ENCODE measurements around the gene TMCO4. TPM values are rescaled to one million over a fixed set of nuclear protein-coding genes. Genes with fewer than 3 reads are reported as not detected.

The TMCO4 gene
- total RNA-seq, 1 experiment from 2014 or later = 4.3 TPM

DNA sequence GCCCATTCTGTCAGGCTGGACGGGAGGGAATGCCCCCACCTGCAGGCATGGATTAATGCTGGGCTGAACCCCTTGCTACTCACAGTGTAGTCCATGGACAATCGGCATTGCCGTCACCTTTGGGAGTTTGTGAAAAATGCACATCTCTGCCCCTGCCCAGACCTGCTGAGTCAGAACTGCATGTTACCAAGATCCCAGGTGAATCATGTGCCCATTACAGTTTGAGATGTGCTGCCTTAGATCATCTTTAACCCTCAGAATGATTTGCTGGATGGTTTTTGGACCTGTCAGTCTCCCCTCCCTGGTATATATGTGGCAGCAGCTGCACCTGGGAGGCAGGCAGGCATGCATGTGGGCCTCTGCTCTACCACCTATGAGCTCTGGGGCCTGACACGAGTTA lies 120.0 kb downstream of the TMCO4 start:
- Histone ChIP-seq H3K4me1 (ENCODE audit: insufficient read depth, low read length, poor library complexity, severe bottlenecking) (no peaks in the 10 kb centered on the region), H3K4me3 (ENCODE audit: low read depth, low read length, poor library complexity, severe bottlenecking) (no peak overlapping the region), H3K9me3 (ENCODE audit: low read depth, low read length, poor library complexity, severe bottlenecking) (no peaks in the 10 kb centered on the region), H3K36me3 (ENCODE audit: insufficient read depth, low read length, poor library complexity, severe bottlenecking) (no peaks in the 10 kb centered on the region), H3K27ac (ENCODE audit: low read depth, low read length, poor library complexity, severe bottlenecking) (no peak overlapping the region), H3K27me3 (replicated peaks; ENCODE audit: insufficient read depth, low read depth, low read length, poor library complexity) (peaks cover 11% of the 10 kb centered on the region)
- no peak for TF ChIP-seq EZH2 (IDR thresholded peaks at IDR 0.05; ENCODE audit: borderline replicate concordance, low read depth, low read length, poor library complexity, severe bottlenecking)
- TF ChIP-seq, protein P1, sequence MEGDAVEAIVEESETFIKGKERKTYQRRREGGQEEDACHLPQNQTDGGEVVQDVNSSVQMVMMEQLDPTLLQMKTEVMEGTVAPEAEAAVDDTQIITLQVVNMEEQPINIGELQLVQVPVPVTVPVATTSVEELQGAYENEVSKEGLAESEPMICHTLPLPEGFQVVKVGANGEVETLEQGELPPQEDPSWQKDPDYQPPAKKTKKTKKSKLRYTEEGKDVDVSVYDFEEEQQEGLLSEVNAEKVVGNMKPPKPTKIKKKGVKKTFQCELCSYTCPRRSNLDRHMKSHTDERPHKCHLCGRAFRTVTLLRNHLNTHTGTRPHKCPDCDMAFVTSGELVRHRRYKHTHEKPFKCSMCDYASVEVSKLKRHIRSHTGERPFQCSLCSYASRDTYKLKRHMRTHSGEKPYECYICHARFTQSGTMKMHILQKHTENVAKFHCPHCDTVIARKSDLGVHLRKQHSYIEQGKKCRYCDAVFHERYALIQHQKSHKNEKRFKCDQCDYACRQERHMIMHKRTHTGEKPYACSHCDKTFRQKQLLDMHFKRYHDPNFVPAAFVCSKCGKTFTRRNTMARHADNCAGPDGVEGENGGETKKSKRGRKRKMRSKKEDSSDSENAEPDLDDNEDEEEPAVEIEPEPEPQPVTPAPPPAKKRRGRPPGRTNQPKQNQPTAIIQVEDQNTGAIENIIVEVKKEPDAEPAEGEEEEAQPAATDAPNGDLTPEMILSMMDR (conservative IDR thresholded peaks at IDR 0.05; ENCODE audit: low read depth, low read length) = no peak
- ChIA-PET POLR2A (ENCODE audit: low non-redundant PET) (no interaction called here), CTCF (no interaction called here)
- intact Hi-C loops (cut with micrococcal nuclease; ENCODE audit: unreplicated experiment) = no loop called here
- no TSS peak for BruUV-seq (replicated peaks)
- DNase-seq (ENCODE audit: low spot score) = no peak

DNA sequence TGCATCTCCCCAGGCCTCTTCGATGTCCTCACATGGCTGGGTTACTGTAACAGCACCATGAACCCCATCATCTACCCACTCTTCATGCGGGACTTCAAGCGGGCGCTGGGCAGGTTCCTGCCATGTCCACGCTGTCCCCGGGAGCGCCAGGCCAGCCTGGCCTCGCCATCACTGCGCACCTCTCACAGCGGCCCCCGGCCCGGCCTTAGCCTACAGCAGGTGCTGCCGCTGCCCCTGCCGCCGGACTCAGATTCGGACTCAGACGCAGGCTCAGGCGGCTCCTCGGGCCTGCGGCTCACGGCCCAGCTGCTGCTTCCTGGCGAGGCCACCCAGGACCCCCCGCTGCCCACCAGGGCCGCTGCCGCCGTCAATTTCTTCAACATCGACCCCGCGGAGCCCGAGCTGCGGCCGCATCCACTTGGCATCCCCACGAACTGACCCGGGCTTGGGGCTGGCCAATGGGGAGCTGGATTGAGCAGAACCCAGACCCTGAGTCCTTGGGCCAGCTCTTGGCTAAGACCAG lies 120.7 kb downstream of the TMCO4 start:
- no peak for TF ChIP-seq EZH2 (IDR thresholded peaks at IDR 0.05; ENCODE audit: borderline replicate concordance, low read depth, low read length, poor library complexity, severe bottlenecking)
- TF ChIP-seq, protein P1 (conservative IDR thresholded peaks at IDR 0.05; ENCODE audit: low read depth, low read length) = no peak
- CTCF ChIA-PET = no interaction called here
- BruUV-seq (replicated peaks) = no TSS peak
- H3K4me3 ChIP-seq (ENCODE audit: low read depth, low read length, poor library complexity, severe bottlenecking) = no peak overlapping the region
- DNase-seq (ENCODE audit: low spot score) = no peak
- peaks cover 11% of the 10 kb centered on the region for H3K27me3 ChIP-seq (replicated peaks; ENCODE audit: insufficient read depth, low read depth, low read length, poor library complexity)
- H3K27ac ChIP-seq (ENCODE audit: low read depth, low read length, poor library complexity, severe bottlenecking) = no peak overlapping the region
- POLR2A ChIA-PET (ENCODE audit: low non-redundant PET) = no interaction called here
- intact Hi-C loops (cut with micrococcal nuclease; ENCODE audit: unreplicated experiment) = no loop called here
- H3K9me3 ChIP-seq (ENCODE audit: low read depth, low read length, poor library complexity, severe bottlenecking) = no peaks in the 10 kb centered on the region
- no peaks in the 10 kb centered on the region for H3K36me3 ChIP-seq (ENCODE audit: insufficient read depth, low read length, poor library complexity, severe bottlenecking)
- no peaks in the 10 kb centered on the region for H3K4me1 ChIP-seq (ENCODE audit: insufficient read depth, low read length, poor library complexity, severe bottlenecking)

DNA sequence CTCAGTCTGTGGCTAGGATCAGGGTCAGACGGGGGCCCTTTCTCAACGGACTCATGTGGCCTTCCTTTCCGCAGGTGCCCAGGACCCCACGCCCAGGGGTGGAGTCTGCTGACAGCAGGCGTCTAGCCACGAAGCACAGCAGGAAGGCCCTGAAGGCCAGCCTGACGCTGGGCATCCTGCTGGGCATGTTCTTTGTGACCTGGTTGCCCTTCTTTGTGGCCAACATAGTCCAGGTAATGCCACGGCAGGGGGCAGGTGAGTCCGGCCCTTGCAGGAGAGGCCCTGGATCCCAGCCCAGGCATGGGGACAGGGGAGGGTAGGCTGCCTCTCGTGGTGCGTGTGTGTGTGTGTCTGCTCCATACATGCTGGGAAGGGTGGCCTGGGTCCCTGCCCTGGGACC lies 121.2 kb downstream of the TMCO4 start:
- no peaks in the 10 kb centered on the region for H3K9me3 ChIP-seq (ENCODE audit: low read depth, low read length, poor library complexity, severe bottlenecking)
- TF ChIP-seq, protein P1 (conservative IDR thresholded peaks at IDR 0.05; ENCODE audit: low read depth, low read length) = no peak
- no peak for TF ChIP-seq EZH2 (IDR thresholded peaks at IDR 0.05; ENCODE audit: borderline replicate concordance, low read depth, low read length, poor library complexity, severe bottlenecking)
- intact Hi-C loops (cut with micrococcal nuclease; ENCODE audit: unreplicated experiment) = no loop called here
- no peak overlapping the region for H3K27ac ChIP-seq (ENCODE audit: low read depth, low read length, poor library complexity, severe bottlenecking)
- H3K4me3 ChIP-seq (ENCODE audit: low read depth, low read length, poor library complexity, severe bottlenecking) = no peak overlapping the region
- POLR2A ChIA-PET (ENCODE audit: low non-redundant PET) = no interaction called here
- no TSS peak for BruUV-seq (replicated peaks)
- no peaks in the 10 kb centered on the region for H3K36me3 ChIP-seq (ENCODE audit: insufficient read depth, low read length, poor library complexity, severe bottlenecking)
- CTCF ChIA-PET = no interaction called here
- no peak for DNase-seq (ENCODE audit: low spot score)
- H3K4me1 ChIP-seq (ENCODE audit: insufficient read depth, low read length, poor library complexity, severe bottlenecking) = no peaks in the 10 kb centered on the region
- H3K27me3 ChIP-seq (replicated peaks; ENCODE audit: insufficient read depth, low read depth, low read length, poor library complexity) = peaks cover 11% of the 10 kb centered on the region

Measured in A673 (cell line).